ENCODE data around the gene EIF4EBP2. TPM values are rescaled to one million over a fixed set of nuclear protein-coding genes. Genes with fewer than 3 reads are reported as not detected.
A peak's percentile ranks its signal among the peaks of the same experiment; 100 is the strongest.

EIF4EBP2 gene
- polyA plus RNA-seq, 1 donor = 64.1 TPM

DNA sequence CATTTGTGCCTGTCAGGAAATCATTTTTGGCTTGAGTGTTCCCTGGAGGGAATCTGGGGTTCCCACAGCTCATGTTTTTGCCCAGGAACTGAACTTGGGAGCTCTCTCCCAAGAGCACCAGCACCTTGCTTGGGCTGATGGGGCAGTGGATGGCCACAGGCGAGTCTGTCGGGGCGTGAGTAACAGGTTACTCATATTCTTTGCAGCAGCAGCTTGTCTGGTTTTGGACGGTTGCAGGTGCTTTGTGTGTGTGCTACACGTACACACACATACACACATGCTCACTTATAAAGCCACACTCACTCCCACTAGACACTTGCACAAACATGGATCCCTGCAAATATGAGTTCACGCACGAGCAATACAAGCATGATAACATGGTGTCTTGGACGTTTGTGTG is 71.7 kb downstream of the EIF4EBP2 start:
- DNase-seq = no peak
- WGBS (ENCODE audit: insufficient coverage, low lambda C conversion rate) = no CpG with 5 or more reads among the region's 8 CpGs
- H3K27me3 ChIP-seq (ENCODE audit: control insufficient read depth, insufficient read depth, low read length) = peaks cover 42% of the 10 kb centered on the region
- no peaks in the 10 kb centered on the region for H3K36me3 ChIP-seq (ENCODE audit: control insufficient read depth, insufficient read depth, low read length)
- no peak overlapping the region for H3K27ac ChIP-seq (ENCODE audit: low read length)
- H3K4me3 ChIP-seq (ENCODE audit: low read length) = no peak overlapping the region
- H3K4me1 ChIP-seq (ENCODE audit: control insufficient read depth, insufficient read depth, low read length) = peaks cover 12% of the 10 kb centered on the region
- no peaks in the 10 kb centered on the region for H3K9me3 ChIP-seq (ENCODE audit: control insufficient read depth, low read depth, low read length)

GRCh38 chr10:70476249-70477035 is 72.5 kb downstream of the EIF4EBP2 start:
- WGBS (ENCODE audit: insufficient coverage, low lambda C conversion rate) = no CpG with 5 or more reads among the region's 7 CpGs
- H3K27me3 ChIP-seq (ENCODE audit: control insufficient read depth, insufficient read depth, low read length) = peaks cover 42% of the 10 kb centered on the region

DNA sequence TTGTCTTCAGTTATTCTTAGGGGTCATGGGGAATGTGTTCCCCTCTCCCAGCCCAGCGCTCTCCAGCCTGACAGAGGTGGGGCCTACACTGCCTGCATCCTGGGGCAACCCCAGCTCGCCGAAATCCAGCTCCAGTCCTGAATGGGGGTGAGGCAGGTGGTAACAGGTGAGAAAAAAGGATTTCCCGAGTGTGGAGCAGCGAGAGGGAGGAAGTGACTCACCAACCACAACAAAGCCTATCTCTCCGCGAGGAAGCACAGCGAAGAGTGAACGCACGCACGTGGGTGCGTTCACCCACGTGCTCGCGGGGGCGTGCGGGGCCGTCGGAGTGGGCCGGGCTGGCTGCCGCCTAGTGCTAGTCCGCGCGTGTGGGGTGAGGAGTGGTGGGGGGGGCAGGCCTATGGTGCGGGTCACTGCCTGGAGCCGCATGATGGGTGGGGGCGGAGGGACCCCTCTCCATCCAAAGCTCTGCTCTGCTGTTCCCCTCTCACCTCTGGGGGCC is 73.8 kb downstream of the EIF4EBP2 start:
- H3K4me1 ChIP-seq (ENCODE audit: control insufficient read depth, insufficient read depth, low read length) = peaks cover 12% of the 10 kb centered on the region

More at GRCh38 chr10:70476249-70477035, 72.5 kb downstream of the EIF4EBP2 start:
- DNase-seq = no peak
- Histone ChIP-seq H3K36me3 (ENCODE audit: control insufficient read depth, insufficient read depth, low read length) (no peaks in the 10 kb centered on the region), H3K9me3 (ENCODE audit: control insufficient read depth, low read depth, low read length) (no peaks in the 10 kb centered on the region), H3K27ac (ENCODE audit: low read length) (no peak overlapping the region), H3K4me3 (ENCODE audit: low read length) (no peak overlapping the region), H3K4me1 (ENCODE audit: control insufficient read depth, insufficient read depth, low read length) (peaks cover 12% of the 10 kb centered on the region)

More for the DNA sequence above, 73.8 kb downstream of the EIF4EBP2 start:
- Histone ChIP-seq H3K4me3 (ENCODE audit: low read length) (peak overlapping the region; percentile 46), H3K36me3 (ENCODE audit: control insufficient read depth, insufficient read depth, low read length) (no peaks in the 10 kb centered on the region), H3K27ac (ENCODE audit: low read length) (no peak overlapping the region), H3K27me3 (ENCODE audit: control insufficient read depth, insufficient read depth, low read length) (peaks cover 39% of the 10 kb centered on the region), H3K9me3 (ENCODE audit: control insufficient read depth, low read depth, low read length) (no peaks in the 10 kb centered on the region)
- peak; percentile 39 to 60 for DNase-seq
- no CpG with 5 or more reads among the region's 27 CpGs for WGBS (ENCODE audit: insufficient coverage, low lambda C conversion rate)

Other genes starting within 250 kb of the EIF4EBP2 start
- 80.6 TPM for gene SAR1A, start 233.6 kb upstream of the EIF4EBP2 start, polyA plus RNA-seq
- 137 TPM for gene PPA1, start 170.7 kb upstream of the EIF4EBP2 start, polyA plus RNA-seq
- gene NPFFR1, start 120.1 kb upstream of the EIF4EBP2 start, polyA plus RNA-seq = 0.31 TPM
- gene LRRC20, start 21.5 kb upstream of the EIF4EBP2 start, polyA plus RNA-seq = 6.3 TPM
- 0.33 TPM for gene NODAL, start 37.5 kb downstream of the EIF4EBP2 start, polyA plus RNA-seq
- gene PALD1, start 74.6 kb downstream of the EIF4EBP2 start, polyA plus RNA-seq = 6.1 TPM
- 2.0 TPM for gene PRF1, start 198.6 kb downstream of the EIF4EBP2 start, polyA plus RNA-seq

All from large intestine (tissue), 3 donors.